Measurements from ENCODE around the gene PLEKHG3. TPM values are rescaled to one million over a fixed set of nuclear protein-coding genes. Genes with fewer than 3 reads are reported as not detected.

PLEKHG3 gene
- total and polyA plus RNA-seq, 4 donors, result 8.4 to 21.3 (median 14.6) TPM

DNA sequence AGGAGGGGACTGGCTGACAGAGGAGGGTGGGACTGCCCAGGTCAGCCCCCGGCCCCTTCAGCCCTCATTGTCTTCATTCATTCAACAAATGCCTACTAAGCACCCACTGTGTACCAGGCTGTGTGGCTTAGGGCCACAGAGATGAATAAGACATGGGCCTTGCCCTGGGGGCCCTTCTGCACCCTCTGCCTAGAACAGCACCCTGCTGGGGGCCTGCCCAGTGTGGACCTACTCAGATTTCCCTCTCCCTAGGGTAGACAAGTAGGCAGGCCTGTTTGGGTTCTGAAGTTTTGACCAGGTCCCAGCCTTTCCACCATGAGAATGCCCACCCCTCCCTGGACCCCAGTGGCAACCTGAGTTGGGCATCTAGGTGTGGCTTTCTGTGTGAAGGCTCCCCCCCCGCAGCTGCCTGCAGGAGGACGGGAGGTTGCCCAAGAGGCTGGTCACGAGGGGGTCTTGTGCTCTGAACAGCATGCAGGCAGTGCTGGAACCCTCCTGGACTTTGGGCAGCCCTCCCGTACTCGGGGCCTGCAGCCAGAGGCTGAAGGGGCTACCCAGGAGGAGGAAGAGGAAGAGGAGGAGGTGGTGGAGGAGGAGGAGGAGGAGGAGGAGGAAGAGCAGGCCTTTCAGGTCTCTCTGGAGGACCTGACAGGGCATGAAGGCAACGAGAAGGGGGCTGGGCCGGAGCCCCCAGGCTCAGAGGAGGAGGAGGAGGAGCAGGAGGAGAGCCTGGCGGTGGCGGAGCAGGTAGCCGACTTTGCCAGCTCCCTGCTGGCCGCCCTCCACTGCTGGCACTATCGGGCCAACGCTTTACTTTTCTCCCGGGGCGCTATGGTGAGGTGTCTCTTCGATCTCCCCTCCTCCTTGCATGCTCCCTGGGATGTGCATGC lies 33.4 kb downstream of the PLEKHG3 start:
- no peaks in the 10 kb centered on the region for H3K27me3 ChIP-seq (ENCODE audit: control insufficient read depth in 4 of 4, insufficient read depth in 4 of 4, low read length in 3 of 4)
- no peak overlapping the region for H3K4me3 ChIP-seq (ENCODE audit: low read depth in 1 of 3, low read length in 3 of 3)
- 90% methylated on average over 17 of the region's 17 CpGs for WGBS
- no peak overlapping the region for H3K9ac ChIP-seq (ENCODE audit: low read depth in 1 of 2, low read length in 2 of 2)
- TF ChIP-seq YY1 (IDR thresholded peaks at IDR 0.05), result no peak
- no peak for TF ChIP-seq RAD21 (IDR thresholded peaks at IDR 0.05)
- TF ChIP-seq, protein P1, sequence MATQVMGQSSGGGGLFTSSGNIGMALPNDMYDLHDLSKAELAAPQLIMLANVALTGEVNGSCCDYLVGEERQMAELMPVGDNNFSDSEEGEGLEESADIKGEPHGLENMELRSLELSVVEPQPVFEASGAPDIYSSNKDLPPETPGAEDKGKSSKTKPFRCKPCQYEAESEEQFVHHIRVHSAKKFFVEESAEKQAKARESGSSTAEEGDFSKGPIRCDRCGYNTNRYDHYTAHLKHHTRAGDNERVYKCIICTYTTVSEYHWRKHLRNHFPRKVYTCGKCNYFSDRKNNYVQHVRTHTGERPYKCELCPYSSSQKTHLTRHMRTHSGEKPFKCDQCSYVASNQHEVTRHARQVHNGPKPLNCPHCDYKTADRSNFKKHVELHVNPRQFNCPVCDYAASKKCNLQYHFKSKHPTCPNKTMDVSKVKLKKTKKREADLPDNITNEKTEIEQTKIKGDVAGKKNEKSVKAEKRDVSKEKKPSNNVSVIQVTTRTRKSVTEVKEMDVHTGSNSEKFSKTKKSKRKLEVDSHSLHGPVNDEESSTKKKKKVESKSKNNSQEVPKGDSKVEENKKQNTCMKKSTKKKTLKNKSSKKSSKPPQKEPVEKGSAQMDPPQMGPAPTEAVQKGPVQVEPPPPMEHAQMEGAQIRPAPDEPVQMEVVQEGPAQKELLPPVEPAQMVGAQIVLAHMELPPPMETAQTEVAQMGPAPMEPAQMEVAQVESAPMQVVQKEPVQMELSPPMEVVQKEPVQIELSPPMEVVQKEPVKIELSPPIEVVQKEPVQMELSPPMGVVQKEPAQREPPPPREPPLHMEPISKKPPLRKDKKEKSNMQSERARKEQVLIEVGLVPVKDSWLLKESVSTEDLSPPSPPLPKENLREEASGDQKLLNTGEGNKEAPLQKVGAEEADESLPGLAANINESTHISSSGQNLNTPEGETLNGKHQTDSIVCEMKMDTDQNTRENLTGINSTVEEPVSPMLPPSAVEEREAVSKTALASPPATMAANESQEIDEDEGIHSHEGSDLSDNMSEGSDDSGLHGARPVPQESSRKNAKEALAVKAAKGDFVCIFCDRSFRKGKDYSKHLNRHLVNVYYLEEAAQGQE (IDR thresholded peaks at IDR 0.05), result no peak
- TF ChIP-seq GABPA (IDR thresholded peaks at IDR 0.05 in 1 of 2, conservative IDR thresholded peaks at IDR 0.05 in 1 of 2), result no peak
- TF ChIP-seq ZBTB33 (IDR thresholded peaks at IDR 0.05), result no peak
- TF ChIP-seq, protein P2, sequence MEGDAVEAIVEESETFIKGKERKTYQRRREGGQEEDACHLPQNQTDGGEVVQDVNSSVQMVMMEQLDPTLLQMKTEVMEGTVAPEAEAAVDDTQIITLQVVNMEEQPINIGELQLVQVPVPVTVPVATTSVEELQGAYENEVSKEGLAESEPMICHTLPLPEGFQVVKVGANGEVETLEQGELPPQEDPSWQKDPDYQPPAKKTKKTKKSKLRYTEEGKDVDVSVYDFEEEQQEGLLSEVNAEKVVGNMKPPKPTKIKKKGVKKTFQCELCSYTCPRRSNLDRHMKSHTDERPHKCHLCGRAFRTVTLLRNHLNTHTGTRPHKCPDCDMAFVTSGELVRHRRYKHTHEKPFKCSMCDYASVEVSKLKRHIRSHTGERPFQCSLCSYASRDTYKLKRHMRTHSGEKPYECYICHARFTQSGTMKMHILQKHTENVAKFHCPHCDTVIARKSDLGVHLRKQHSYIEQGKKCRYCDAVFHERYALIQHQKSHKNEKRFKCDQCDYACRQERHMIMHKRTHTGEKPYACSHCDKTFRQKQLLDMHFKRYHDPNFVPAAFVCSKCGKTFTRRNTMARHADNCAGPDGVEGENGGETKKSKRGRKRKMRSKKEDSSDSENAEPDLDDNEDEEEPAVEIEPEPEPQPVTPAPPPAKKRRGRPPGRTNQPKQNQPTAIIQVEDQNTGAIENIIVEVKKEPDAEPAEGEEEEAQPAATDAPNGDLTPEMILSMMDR (IDR thresholded peaks at IDR 0.05; ENCODE audit: low read depth, low read length, missing input control), result no peak
- TF ChIP-seq NR2F2 (IDR thresholded peaks at IDR 0.05), result no peak
- TF ChIP-seq, protein P3, sequence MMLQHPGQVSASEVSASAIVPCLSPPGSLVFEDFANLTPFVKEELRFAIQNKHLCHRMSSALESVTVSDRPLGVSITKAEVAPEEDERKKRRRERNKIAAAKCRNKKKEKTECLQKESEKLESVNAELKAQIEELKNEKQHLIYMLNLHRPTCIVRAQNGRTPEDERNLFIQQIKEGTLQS (IDR thresholded peaks at IDR 0.05), result no peak
- TF ChIP-seq SP1 (IDR thresholded peaks at IDR 0.05), result no peak
- no peak for DNase-seq (ENCODE audit: low spot score)
- H3K27ac ChIP-seq (ENCODE audit: low read depth in 1 of 2, low read length in 2 of 2), result no peak overlapping the region
- peaks cover 0 to 10% (median 5%) of the 10 kb centered on the region in 4 donors for H3K4me1 ChIP-seq (ENCODE audit: control insufficient read depth in 4 of 4, insufficient read depth in 4 of 4, low read length in 3 of 4)
- H3K9me3 ChIP-seq (ENCODE audit: control insufficient read depth in 4 of 4, low read length in 3 of 4), result no peaks in the 10 kb centered on the region
- peaks cover 10 to 49% (median 36%) of the 10 kb centered on the region in 4 donors for H3K36me3 ChIP-seq (ENCODE audit: control insufficient read depth in 4 of 4, insufficient read depth in 3 of 4, low read depth in 1 of 4, low read length in 3 of 4)

DNA sequence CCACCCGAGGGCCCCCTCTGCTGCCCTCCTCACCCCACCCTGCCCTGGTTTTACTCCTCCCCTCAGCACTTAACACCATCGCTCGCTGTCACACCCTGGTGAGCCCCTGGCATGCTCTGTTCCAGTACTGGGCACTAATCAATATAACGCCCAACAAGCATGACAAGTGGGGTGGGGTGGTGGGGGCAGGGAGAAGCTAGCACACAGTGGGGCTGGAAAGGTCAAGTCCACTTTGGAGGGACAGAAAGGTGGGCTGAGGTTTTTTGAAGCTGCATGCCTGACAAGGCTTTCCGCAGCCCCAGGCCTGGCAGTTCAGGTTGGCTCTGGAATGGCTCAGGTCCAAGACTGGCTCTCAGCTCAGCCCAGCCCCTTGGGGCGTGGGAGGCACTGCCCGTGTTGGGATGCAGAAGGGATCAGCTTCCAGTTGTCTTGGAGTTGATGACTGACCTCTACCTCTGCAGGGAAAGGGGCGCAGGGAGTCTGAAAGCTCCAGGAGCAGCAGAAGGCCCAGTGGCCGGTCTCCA lies 34.1 kb downstream of the PLEKHG3 start:
- Histone ChIP-seq H3K27ac (ENCODE audit: low read depth in 1 of 2, low read length in 2 of 2) (no peak overlapping the region), H3K9ac (ENCODE audit: low read depth in 1 of 2, low read length in 2 of 2) (no peak overlapping the region), H3K36me3 (ENCODE audit: control insufficient read depth in 4 of 4, insufficient read depth in 3 of 4, low read depth in 1 of 4, low read length in 3 of 4) (peaks cover 8 to 51% (median 35%) of the 10 kb centered on the region in 4 donors)

More for the DNA sequence above, 34.1 kb downstream of the PLEKHG3 start:
- 91% methylated on average over 9 of the region's 9 CpGs for WGBS
- Histone ChIP-seq H3K27me3 (ENCODE audit: control insufficient read depth in 4 of 4, insufficient read depth in 4 of 4, low read length in 3 of 4) (no peaks in the 10 kb centered on the region), H3K4me1 (ENCODE audit: control insufficient read depth in 4 of 4, insufficient read depth in 4 of 4, low read length in 3 of 4) (peaks cover 0 to 14% (median 5%) of the 10 kb centered on the region in 4 donors), H3K4me3 (ENCODE audit: low read depth in 1 of 3, low read length in 3 of 3) (no peak overlapping the region), H3K9me3 (ENCODE audit: control insufficient read depth in 4 of 4, low read length in 3 of 4) (no peaks in the 10 kb centered on the region)
- DNase-seq (ENCODE audit: low spot score), result no peak
- TF ChIP-seq, protein P1 (IDR thresholded peaks at IDR 0.05), result no peak
- TF ChIP-seq NR2F2 (IDR thresholded peaks at IDR 0.05), result no peak

Measured in liver (tissue), 9 donors.